DMS114 treated with DMSO at 0.1 percent for 48 hours (cell line): ENCODE data around the gene RASGEF1C.

ENCODE experiments used
- DNase-seq: peaks from one replicate; lab custom pipeline; 2025; ENCODE audit not compliant: unreplicated experiment; lab: John Stamatoyannopoulos, UW

Gene RASGEF1C

DNA sequence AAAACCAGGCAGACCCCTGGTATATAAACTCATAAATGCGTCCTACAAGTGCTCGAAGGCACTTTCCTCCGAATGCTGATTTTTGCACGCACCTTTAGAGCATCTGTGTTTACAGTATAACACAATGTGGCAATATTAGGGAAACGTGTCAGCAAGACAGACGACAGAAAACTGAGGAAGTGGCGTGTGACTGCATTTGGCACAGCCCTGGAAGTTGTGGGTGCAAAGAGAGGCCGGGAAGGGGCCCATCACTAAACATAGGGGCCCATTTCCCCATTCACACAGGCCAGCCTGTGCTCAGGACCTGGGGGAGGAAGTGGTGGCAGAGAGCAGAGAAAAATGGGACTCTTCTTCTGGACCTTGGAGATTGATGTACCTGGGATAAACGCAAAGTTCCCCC, 48.2 kb downstream of the RASGEF1C start:
- no peak for DNase-seq

DNA sequence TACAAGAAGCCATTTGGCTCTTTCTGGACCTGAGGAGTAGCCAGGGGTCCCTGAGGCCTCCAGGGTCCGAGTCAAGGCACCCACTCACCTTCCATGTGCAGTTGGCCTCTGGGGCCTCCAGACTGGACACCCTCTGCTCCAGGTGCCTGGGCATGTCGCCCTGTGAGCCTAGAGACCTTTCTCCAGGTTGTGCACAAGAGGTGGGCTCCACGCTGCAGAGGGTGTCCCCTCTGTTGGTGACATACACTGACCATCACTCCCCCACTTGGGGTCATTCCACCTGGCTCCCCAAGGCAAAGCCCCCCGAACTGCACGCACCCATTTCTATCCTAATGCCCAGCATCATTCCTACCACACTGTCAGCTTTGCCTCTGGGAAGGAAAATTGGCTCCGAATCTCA, 48.8 kb downstream of the RASGEF1C start:
- no peak for DNase-seq

DNA sequence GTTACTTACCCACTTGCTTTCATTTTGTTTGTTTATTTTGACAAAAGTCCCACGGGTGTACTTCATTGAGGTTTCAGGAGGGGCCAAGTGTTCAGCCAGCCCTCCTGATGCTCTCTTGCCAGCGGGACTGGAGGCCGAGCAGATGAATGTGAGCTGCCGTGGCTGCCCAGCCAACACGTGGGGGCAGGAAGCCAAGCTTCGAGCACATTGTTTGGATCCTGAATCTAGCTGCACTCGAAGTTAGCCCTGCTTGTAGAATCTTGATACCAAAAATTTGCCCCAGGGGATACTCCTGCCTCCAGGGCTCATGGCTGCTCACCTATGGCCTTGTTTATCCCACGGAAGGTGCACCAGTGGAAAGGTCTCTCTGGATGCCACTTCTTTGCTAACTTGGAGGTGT, 49.3 kb downstream of the RASGEF1C start:
- DNase-seq: no peak

DNA sequence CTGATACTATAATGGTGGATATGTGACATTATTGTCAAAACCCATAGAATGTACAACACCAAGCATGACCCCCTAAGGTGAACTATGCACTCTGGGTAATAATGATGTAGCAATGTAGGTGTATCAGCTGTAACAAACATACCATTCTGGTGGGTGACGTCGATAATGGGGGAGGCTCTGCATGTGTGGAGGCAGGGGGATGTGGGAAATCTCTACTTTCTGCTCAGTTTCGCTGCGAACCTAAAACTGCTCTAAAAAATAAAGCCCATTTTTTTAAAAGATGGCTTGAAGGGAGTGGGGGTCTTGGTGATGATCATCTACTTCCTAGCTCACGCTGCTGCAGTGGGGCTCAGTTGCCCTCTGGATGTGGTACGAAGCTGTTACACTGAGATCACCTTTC, 51.1 kb downstream of the RASGEF1C start:
- DNase-seq: no peak

DNA sequence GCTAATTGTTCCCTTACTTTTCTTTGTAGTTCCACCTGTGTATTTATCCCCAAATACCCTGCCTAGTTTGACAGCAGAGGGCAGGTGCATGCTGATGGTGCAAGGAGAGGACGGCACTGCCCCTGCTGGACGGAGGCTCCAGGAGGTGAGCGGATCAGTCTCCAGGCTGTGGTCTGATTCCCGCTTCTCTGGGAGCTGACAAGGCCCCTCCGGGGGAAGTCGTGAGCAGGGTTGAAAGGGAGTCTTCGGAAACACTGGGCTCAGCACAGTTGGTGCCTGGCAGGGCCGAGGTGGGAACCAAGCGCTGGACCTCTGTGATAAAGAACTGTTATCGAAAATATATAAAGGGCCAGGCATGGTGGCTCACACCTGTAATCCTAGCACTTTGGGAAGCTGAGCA, 52.9 kb downstream of the RASGEF1C start:
- DNase-seq: no peak

DNA sequence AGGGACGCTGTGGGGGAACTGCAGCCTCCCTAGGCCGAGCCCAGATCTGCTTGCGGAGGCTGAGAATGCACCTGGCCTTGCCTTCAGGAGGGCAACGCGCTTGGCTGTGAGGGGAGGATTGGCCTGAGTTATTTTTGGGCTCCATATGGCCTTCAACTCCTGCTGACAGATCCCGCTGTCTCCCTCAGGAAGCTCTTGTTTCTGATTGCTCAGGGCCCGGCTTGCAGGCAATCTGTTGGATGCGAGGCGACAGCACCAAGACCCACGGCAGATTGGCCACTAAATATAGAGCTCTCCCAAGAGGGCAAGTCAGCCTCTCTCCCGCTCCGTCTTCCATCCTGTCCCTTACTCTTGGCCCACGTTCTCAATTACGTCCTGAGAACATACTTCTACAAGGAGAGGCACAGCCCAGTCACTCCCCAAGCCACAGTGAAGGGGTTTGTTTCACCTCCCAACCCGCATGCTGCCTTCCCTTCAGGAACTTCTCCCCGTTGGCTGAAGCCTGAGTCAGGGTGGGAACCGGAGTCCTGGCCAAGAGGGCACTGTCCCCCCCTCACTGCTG, 53.6 kb downstream of the RASGEF1C start:
- DNase-seq: no peak

DNA sequence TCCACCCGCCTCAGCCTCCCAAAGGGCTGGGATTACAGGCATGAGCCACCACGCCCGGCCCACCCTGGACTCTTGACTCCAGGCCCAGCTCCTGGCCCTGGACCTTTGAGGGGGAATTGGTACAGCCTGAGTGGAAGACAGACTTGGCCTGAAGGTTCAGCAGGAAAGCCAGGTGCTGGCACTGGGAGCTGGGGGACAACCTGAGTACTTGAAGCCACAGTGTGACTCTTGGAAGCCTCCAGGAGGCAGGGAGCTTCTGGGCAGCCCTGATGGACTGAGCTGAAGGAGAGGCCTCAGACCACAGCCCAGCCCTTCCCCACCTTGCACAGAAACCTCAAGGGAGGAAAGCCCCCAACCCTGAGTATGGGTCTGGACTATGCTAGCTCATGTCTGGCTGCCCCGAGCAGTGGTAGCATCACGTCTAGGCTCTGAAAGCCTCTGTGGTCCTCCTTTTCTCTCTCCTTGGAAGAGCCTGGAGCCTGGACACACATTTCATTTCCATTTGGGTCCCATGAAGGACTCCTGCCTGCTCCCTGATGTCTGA, 54.1 kb downstream of the RASGEF1C start:
- DNase-seq: no peak

DNA sequence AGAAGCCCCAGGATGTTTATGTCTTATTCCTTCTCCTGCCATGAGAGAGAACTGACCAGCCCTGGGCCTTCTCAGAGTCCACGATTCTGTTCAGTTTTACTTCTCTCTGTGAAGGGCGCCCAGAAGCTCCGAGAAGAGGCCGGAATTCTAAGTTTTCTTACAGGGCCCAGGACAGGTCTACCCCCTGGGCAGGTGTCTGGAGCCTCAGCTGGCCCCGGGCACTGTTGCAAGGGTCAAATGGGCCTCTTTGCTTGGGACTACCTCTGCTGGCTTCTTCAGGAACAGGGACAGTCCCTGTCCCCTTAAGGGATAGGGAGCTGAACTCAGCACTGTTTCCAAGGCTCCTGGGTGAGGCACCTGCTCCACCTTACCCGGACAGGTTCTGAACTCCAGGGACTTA, 55.0 kb downstream of the RASGEF1C start:
- no peak for DNase-seq

DNA sequence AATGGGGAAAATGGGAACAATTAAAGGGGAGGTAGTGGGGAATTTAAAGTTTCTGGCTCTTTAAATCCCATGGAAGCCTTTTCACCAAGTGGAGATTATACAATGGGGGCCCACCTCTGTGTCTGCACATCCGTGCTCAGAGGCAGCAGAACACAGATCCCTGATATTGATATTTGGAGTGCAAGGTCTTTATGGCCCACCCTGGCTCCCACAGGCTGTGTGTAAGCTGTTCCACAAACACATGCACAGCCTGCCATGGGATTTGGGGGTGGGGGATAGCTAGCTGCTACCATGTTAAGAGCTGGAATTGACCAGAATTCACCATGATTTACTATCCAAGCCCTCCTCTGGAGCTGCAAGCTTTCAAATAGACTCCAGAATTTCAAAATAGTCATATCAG, 55.9 kb downstream of the RASGEF1C start:
- no peak for DNase-seq

DNA sequence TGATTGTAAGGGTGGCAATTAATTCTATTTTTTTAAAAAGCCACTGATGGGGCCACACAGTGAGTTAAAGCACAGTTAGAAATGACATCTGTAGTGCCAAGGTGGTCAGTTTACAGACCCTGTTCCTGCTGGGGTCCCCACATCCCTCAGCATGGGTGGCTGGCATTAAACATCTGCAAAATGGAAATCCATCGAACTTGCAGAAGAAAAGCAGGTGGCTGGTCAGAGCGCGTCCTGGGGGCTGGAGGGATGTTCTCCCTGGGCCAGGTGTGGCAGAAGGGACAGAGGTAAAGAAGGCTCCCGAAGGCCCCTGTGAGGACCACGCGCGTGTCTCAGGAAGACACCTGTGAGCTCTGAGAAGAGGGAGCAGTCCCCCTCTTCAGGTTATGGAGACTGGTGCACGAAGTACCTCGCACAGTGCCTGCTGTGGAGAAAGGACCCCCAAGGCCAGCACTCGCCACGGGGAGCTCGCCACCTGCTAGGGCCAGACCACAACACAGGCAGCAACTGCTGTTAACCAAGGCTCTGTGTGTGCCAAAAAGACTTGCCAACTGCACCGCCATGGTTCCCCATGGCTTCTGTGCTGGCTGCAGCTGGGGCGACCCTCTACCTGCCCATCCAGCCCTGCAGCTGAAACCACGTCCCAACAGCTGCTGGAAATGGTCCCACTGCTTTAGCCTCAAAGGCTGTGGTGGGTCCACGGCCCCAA, 65.2 kb downstream of the RASGEF1C start:
- no peak for DNase-seq

DNA sequence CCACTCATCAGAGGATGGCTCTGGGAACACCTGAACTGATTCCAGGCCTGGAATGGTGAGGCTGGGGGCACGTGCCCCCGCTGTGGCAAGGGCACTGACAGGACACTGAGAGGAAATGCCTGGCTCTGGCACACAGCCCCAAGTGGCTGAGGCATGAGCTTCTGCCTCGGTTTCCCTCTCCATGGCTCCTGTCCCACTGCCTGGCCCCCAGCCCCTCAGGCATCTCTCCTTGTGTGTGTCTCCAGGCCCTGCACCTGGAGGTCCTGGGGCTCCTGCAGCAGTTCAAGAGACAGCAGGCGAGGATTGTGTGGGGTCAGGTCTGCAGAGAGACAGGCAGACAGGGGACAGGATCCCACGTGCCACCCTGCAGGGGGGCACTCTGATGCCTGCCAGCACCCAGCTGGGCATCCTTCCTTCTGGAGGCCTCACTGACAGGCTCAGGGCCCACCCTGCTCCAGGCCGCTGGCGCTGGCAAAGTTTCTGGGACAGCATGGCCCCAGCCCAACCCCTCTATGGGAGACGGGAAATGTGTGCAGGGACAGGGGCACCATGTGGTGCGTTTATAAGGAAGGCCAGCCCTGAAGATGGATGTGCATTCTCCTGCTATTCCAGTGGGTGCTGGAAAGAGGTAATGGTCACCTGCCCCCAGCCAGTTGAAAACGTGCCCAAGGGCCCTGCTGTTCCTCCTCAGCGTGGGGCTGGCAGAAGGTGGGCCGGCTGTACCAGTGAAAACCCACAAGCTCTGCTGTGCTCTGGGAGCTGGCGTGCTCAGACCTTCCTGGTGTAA, 66.0 kb downstream of the RASGEF1C start:
- no peak for DNase-seq

DNA sequence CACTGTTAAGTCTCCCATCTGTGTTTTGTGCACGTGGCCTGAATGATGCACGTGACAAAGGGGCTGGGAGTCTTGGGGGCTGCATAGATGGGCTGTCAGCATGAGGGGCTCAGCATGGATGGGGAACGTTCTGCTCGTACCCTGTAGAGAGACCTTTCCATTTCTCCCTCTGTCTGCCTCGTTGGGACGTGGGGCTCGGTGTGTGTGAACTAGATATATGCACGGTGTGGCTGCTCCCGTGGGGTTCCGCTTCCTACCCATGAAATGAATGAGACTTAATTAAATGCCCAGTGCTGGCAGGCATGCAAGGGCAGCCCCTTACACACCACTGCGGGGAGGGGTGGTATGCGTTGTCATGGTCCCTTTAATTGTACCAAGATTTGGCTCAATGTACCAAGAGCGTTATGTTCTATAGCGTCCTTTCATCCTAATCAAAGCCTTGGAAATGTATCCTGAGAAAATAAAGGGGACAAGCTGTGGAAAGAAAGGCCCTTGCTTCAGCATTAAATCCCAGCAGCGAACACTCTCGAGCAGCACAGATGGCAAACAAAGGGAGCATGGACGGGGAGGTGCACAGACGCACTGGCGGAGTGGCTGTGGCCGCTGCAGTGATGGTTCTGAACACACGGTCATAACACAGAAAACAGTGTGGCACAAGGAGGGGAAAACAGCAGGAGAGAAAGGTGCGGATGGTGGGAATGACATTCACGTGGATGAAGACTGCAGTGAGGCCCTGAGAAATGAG, 66.8 kb downstream of the RASGEF1C start:
- no peak for DNase-seq

DNA sequence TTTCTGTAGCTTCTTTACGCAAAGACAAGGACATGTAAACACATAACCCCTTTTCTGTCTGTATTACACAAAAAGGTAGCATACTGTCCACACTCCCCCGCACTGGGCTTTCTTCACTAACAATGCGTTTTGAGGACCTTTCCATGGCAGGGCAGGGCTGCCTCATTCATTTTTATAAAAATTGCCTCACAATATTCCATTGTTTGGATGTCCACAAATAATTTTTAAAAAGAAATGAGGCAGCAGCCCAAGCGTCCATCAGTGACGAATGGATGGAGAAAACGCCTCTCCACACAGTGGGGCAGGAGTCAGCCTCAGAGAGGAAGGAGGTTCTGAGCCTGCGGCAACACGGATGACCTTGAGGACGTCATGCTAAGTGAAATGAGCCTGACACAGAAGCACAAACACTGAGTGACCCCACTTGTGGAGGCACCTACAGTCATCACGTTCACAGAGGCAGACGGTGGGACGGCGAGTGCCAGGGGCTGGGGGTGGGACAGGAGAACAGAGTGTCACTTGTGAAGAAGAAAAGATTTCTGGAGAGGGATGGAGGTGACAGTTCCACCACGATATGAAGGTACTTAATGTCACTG, 67.8 kb downstream of the RASGEF1C start:
- DNase-seq: no peak

DNA sequence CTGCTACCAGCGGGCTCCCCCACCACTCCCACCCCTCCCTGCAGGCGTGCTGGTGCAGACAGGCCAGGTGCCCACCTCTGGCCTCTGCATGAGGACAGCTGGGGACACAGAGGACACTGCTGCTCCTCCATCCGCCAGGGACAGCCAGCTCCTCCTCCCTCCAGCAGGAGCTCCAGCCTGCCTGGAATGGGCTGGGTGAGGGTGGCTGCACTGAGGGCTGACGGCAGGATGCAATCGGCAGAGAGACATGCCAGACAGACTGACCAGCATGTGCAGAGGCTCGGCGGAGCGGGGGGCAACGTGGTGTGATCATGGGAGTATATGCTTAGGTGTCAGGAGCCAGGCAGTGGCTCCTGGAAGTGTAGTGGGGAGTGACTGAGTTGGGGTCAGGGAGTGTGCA, 68.4 kb downstream of the RASGEF1C start:
- DNase-seq: no peak

DNA sequence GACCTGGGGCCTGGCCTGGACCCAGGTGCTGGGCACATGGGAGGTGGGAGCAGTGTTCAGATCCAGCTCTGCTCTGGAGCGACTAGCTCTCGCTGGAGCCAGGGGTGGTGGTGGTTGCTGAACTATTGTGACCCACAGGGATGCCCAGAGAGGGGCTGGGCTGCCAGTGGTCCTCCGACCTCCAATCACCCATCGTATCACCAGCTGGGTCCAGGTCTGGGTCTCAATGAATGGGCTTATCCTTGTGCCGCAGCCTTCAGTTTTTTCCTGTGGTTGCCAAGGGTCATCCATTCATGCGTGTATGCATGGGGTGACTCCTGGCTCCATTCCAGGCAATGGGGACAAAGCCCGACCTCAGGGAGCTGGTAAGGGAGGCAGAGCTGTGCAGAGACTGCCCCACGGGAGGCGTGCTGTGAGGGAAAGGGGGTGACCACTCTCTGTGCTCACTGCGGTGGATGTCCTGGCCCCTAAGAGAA, 68.9 kb downstream of the RASGEF1C start:
- no peak for DNase-seq

DNA sequence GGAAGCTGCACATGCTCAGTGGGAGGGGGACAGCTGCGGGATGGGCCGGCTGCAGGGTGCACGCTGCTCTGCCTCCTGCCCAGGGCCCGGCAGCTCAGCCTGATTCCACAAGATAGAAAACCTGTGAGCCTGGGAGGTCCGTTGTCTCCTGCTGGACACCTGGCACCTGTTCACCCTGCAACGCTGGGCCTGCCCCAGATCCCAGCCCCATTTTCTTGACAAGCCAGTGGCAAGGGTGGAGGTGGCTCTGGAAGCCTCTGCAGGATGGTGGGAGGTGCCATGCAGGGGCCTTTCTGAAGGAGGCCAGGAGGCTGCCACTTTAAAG, 69.3 kb downstream of the RASGEF1C start:
- DNase-seq: no peak

DNA sequence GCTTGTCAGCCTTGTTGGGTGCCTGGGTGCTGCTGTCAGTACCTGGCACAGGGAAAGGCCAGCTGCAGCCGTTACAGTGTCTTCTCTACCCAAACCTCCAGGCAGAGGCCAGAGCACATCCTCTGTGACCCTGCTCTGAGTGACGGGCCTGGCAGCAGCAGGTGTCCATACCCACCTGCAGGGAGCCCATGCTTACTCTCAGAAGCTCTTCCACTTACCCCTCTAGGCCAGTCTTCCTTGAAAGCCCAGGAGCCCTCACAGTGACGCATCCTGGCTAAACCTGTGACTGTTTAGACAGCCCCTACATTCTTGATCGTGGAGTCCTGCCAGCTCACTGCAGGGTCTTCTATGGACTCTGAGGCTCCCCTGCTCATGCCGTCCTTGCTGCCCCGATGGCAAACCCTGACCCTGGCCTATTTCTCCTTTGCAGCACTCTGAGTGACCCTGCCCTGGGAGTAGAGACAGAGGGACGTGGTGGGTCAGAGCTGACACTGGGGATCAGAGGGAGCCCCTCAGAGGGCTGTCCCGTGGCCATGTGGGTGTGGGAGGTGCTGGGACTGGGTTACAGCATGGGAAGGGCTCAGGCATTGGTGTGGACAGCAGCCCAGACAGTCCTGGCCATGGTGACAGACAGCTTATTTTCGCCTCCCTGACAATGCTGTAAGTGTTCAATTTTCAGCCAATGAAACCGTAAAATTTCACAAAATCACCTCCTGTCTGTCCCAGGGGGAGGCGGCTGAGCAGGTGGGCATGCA, 69.9 kb downstream of the RASGEF1C start:
- DNase-seq: no peak

DNA sequence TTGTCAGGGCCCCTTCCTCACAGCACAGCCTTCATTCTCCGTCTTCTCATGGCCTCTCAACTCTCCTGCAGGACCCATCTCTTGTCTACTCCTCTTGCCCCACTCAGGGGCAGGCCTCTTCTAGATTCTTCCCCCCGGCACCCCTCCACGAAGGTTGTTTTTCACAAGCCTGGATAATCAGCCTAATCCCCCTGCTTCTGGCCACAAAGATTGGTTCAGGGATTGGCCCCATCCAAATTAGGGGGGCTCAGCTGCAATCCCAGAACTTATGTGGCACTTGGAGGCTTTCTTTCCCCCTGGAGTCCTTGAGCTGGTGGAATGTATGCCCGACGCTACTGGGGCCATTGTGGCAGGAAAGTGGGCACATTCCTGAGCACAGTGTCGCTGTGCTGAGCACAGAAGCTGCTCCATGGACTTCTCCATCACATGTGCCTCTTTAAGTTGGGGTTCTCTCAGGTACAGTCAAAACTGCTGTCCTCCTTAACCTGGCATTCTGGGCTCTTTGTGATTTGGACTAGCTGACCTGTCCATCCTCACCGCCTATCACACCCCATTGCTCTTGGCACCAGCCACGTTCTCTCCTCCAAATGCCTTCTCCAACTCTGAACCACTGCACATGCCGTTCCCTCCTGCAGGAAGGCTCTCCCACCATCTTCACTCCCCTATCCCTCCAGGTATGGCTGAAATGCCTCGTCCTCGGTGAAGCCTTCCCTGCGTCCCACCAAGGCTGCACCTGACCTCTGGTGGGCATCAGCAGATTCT, 70.6 kb downstream of the RASGEF1C start:
- DNase-seq: no peak

DNA sequence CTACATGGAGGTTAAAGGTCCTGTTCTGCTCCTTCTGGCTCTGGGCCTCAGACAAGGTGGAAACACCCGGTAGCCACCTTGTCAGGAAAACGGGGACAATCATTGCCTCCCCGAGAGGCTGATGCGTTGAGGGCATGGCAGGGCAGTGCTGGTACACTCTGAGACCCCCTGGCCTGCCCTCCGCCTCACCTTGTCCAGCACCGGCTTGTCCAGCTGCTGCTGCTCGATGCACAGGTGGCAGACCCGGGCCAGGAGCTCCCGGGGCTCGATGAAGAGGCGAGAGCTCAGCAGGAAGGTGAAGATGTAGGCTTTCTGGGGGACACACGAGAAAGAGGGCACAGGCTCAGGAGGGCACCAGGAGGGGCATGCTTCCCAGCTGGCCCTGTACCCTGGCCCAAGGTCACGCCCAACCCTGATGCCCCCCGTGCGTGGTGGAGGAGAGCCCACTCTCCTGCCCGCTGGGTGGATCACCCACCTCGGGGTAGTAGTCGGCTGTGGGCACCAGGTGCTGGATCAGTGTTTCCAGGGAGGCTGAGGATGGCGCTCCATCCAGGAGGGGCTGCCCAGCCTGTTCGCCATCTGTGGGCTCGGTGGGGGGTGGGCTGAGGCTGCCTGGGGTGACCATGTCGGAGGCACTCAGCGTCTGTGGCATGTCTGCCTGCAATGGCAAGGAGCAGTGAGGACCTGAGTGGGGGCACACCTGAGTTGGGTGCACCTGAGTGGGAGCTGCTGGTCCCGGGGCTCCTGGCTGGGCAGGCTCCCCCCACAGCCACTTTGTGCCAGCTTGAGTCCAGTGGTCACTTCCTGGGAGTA, 71.4 kb downstream of the RASGEF1C start:
- DNase-seq: no peak
